CD4-positive, alpha-beta T cell treated with Interleukin-12 subunit alpha and Interleukin-12 subunit beta, for 1 hour (primary cell): ENCODE results near the gene OR8B12.
"Not testable (repeated sequence)": the region's sequence is repeated elsewhere in the genome, so short reads cannot be mapped to it uniquely, and the experiment has no call there.

Source experiments
- DNase-seq: peaks from one replicate; pipeline ENCODE4 v3.0.0-alpha.2; 2020

The OR8B12 gene

DNA sequence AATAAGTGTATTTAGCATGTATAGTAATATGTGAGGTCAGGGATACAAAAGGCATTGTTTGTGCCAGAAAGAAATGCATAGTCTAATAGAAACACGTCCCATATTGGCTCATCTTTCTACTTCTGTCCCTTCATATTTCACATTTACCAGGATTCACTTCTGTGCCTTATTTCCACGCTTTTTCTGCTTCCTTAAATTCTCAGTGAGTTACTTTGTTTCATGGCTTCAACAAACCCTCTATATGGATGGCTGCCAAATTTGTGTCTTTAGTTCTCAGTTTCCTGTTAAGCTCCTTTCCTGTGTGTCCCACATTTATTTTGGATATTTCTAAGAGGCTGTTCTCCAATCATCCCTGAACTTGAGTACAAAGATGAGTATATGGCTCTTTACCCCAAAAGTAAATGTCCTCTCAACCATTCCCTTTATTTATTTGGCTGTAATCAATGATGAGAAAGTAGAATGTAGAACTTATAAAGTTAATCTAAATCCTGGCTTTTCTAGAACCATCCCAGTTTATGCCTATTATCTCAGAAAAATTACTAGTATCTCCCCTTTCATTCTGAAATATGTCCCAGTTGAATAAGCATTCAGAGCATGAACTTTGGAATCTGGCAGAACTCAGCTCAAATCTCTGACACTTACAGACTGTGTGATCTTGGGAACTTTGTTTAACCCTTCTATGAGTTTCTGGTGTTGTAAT, 23.5 kb downstream of the OR8B12 start:
- no peak for DNase-seq

GRCh38 chr11:124518989-124519451, 24.4 kb downstream of the OR8B12 start:
- DNase-seq: no peak

DNA sequence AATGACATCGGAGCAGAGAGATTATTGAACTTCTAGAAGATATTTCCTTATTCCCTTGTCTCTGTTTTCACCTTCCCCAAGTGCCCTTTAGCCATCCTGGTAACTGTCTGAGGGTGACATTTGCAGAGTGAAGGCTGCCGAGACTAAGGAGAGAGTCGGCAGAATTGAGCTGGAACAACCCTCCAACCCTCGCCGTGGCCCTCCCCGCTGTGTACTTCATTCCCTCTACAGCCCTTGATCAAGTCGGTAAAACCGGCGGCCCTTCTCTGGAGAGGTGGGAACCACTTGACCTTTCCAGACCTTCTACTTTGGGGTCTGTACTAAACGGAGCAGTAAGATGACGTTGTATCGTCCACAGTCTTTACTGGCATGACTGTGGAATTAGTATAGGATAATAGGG, 26.1 kb downstream of the OR8B12 start:
- no peak for DNase-seq

GRCh38 chr11:124514675-124515074, 28.8 kb downstream of the OR8B12 start:
- DNase-seq: not testable (repeated sequence)

GRCh38 chr11:124514131-124514530, 29.3 kb downstream of the OR8B12 start:
- no peak for DNase-seq

- no peak for DNase-seq
These were observed 31.7 kb downstream of the OR8B12 start for GRCh38 chr11:124511745-124512144.

DNA sequence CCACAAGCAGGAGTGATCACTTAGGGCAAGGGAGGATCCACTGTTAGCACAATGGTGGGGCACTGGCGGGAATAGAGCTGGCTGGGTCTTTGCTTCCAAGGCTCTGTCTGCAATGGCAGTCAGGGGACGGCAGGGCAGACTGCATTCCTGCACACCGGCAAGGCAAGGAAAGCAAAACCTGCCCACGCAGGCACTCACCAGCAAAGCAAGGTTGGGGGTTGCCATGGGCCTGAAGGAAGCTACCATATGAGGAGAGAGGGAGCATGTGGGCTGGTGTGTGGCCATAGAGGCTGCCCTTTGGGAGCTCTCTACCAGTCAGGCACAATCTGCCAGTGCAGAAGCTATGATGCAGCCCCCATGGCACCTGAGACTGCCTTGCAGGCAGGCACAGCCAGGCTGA, 33.2 kb downstream of the OR8B12 start:
- DNase-seq: no peak

GRCh38 chr11:124499711-124500110, 43.7 kb downstream of the OR8B12 start:
- no peak for DNase-seq

GRCh38 chr11:124493016-124493655, 50.3 kb downstream of the OR8B12 start:
- DNase-seq: no peak
